Activated CD4-positive, alpha-beta memory T cell treated with anti-CD3 and anti-CD28 coated beads, Interleukin-2, amount 10 ng/mL, durations not matched to agents 7 days and 5 days (primary cell): ENCODE results near the gene HOXD8. TPM values are rescaled to one million over a fixed set of nuclear protein-coding genes. Genes with fewer than 3 reads are reported as not detected.

Experiments used
- CTCF ChIA-PET: fragments of 350-600 bp; sonication (Branson Sonifier 250); formaldehyde crosslinking; loops from one replicate; lab custom pipeline; 2021; ENCODE audit warnings: antibody characterized with exemption, inconsistent platforms; lab: Charles Lee
- POLR2A ChIA-PET: fragments of 350-600 bp; sonication (Branson Sonifier 250); formaldehyde crosslinking; loops from one replicate; lab custom pipeline; 2021; ENCODE audit warnings: antibody characterized with exemption; lab: Charles Lee
- DNase-seq: peaks from one replicate; pipeline ENCODE4 v3.0.0-alpha.2; 2020
- H3K27ac Mint-ChIP-seq: one replicate; pipeline ENCODE4 v1.8.0; 2021; ENCODE audit warnings: mild to moderate bottlenecking, mixed read lengths
- H3K27me3 Mint-ChIP-seq: one replicate; pipeline ENCODE4 v1.8.0; 2021; ENCODE audit warnings: mixed read lengths
- H3K36me3 Mint-ChIP-seq: one replicate; pipeline ENCODE4 v1.8.0; 2021; ENCODE audit warnings: low read depth, mixed read lengths
- H3K4me1 Mint-ChIP-seq: one replicate; pipeline ENCODE4 v1.8.0; 2021; ENCODE audit warnings: mixed read lengths
- H3K4me3 Mint-ChIP-seq: one replicate; pipeline ENCODE4 v1.8.0; 2021; ENCODE audit warnings: mild to moderate bottlenecking, mixed read lengths
- H3K9me3 Mint-ChIP-seq: one replicate; pipeline ENCODE4 v1.8.0; 2021; ENCODE audit warnings: mixed read lengths
- total RNA-seq, 2 experiments: library from RNA; stranded (reverse); gene quantifications; one replicate each; pipeline ENCODE4 v1.2.3, GENCODE V29; 2021

Gene HOXD8
- total RNA-seq, 2 experiments from 2014 or later: not detected

DNA sequence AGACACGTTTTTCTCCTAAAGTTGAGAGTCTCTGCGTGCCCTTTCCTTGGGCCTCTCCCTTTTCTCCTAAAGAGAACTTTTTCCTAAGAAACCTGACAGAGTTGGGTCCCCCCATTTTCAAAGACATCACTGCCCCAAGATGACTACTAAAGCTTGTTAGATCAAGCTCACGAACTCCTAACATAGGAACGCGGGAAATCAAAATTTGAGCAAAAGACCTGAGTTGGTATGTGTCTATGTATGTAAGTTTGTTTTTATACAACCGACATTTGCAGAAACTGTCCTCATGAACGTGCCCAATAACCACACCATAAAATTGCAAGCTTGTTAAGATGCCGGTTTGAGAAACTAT, 35.6 kb upstream of the HOXD8 start:
- Mint-ChIP-seq H3K9me3 (no peaks in the 10 kb centered on the region), H3K4me3 (no peak overlapping the region), H3K27ac (no peak overlapping the region)

GRCh38 chr2:176094349-176094748, 35.2 kb upstream of the HOXD8 start:
- H3K36me3 Mint-ChIP-seq: peaks cover 4% of the 10 kb centered on the region
- DNase-seq: no peak
- H3K4me1 Mint-ChIP-seq: peaks cover 22% of the 10 kb centered on the region
- no peaks in the 10 kb centered on the region for H3K9me3 Mint-ChIP-seq
- CTCF ChIA-PET: interaction anchor here (0.7 to 1.2 kb wide), 3 partner anchors 9 to 404 kb away, joined by 3 to 6 read pairs (median 4); no protein-coding TSS in a partner anchor
- peaks cover 92% of the 10 kb centered on the region for H3K27me3 Mint-ChIP-seq
- no peak overlapping the region for H3K4me3 Mint-ChIP-seq
- no peak overlapping the region for H3K27ac Mint-ChIP-seq
- POLR2A ChIA-PET: no interaction called here

More for the DNA sequence above, 35.6 kb upstream of the HOXD8 start:
- ChIA-PET CTCF (interaction anchor here (0.7 to 1.2 kb wide), 3 partner anchors 9 to 404 kb away, joined by 3 to 6 read pairs (median 4); no protein-coding TSS in a partner anchor), POLR2A (no interaction called here)
- peaks cover 4% of the 10 kb centered on the region for H3K36me3 Mint-ChIP-seq
- peaks cover 92% of the 10 kb centered on the region for H3K27me3 Mint-ChIP-seq
- H3K4me1 Mint-ChIP-seq: peaks cover 22% of the 10 kb centered on the region
- DNase-seq: no peak

GRCh38 chr2:176095421-176095820, 34.1 kb upstream of the HOXD8 start:
- ChIA-PET POLR2A (no interaction called here), CTCF (interaction anchor here (1.5 to 3.5 kb wide), 6 partner anchors 25 to 1052 kb away, joined by 3 to 76 read pairs (median 7); no protein-coding TSS in a partner anchor)
- no peak overlapping the region for H3K4me3 Mint-ChIP-seq
- DNase-seq: no peak
- H3K27ac Mint-ChIP-seq: no peak overlapping the region
- H3K36me3 Mint-ChIP-seq: peaks cover 4% of the 10 kb centered on the region
- H3K27me3 Mint-ChIP-seq: peaks cover 88% of the 10 kb centered on the region
- no peaks in the 10 kb centered on the region for H3K9me3 Mint-ChIP-seq
- H3K4me1 Mint-ChIP-seq: peaks cover 22% of the 10 kb centered on the region

DNA sequence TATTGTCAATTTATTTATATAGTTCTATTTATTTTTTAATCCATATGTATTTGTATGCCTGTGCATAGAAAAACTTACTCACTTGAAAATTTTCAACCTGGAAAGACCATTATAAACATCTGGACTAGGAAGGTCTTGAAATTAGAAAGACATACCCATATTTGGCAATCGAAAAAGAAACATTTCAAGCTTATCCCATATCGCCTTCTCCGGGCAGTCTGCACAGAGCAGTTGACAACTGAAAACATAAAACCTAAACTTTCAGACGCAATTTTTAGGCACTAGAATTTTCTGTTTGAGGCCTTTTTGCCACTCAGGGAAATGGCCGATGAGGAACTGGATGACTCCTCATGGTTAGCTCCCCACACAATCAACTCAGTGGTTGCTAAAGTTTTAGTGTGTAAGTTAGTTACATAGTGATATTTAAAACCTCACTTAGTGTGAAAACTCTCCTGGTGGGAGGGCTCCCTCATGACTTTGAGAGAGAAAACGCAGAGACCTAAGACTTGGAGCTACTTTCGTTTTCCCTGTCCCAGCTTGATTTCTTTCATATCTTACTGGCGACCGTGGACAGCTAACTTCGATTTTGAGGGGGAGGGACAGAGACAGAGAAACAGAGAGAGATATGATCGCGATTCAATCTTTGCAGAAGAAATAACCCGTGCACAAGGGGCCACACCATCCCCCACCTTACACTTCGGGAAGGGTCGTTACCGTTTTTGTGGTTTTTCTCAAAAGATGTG, 33.1 kb upstream of the HOXD8 start:
- POLR2A ChIA-PET: no interaction called here
- H3K9me3 Mint-ChIP-seq: no peaks in the 10 kb centered on the region
- H3K27me3 Mint-ChIP-seq: peaks cover 88% of the 10 kb centered on the region
- peaks cover 4% of the 10 kb centered on the region for H3K36me3 Mint-ChIP-seq
- H3K4me1 Mint-ChIP-seq: peaks cover 22% of the 10 kb centered on the region
- no peak for DNase-seq
- CTCF ChIA-PET: interaction anchor here (0.5 to 3.5 kb wide), 16 partner anchors 11 to 1051 kb away, joined by 3 to 76 read pairs (median 4); no protein-coding TSS in a partner anchor
- no peak overlapping the region for H3K27ac Mint-ChIP-seq
- peak overlapping the region; percentile 52 for H3K4me3 Mint-ChIP-seq

DNA sequence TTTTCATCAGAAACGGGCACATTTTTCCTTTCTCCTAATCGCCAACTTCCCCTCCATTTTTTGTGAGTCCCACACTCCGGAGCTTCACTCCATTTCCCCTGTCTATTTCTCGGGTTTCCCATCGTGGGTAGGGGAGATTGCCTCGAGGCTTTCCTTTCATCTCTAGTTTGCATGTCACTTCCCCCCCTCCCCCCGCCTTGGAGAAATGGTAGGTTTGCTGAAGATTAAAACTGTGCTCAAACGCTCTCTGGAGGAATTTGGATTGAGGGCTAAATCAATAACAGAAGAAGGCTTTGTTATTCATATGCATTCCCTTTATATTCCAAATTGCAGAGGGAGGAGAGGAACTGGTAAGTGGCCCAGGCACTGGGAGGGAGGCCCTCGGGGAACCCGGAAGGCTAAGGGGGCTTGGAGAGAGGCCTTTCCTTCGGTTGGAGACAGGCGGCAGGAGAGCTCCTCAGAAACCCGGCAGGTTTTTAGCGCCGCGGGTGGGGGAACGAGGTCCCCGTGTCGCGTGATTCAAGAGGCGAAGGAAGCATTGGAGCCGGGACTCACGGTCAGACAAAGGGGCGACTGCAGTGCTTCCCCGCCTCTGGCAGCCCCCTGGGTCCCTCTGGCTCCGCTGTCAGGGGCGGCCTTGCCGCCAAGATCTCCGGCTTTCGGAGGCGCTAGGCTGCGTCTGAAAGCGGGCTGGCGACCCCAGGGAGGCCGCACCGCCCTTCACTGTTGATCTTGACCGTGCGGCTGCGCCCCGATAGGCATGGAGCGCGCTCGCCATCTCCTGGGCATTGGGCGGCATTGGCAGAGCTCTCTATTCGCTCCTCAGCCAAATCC, 32.3 kb upstream of the HOXD8 start:
- Mint-ChIP-seq H3K9me3 (no peaks in the 10 kb centered on the region), H3K4me3 (peak overlapping the region; percentile 60)
- POLR2A ChIA-PET: no interaction called here

GRCh38 chr2:176097820-176098365, 31.6 kb upstream of the HOXD8 start:
- peaks cover 94% of the 10 kb centered on the region for H3K27me3 Mint-ChIP-seq
- CTCF ChIA-PET: interaction anchor here (0.9 to 3.5 kb wide), 8 partner anchors 16 to 894 kb away, joined by 3 to 76 read pairs (median 4); no protein-coding TSS in a partner anchor
- no peaks in the 10 kb centered on the region for H3K36me3 Mint-ChIP-seq
- no peak overlapping the region for H3K27ac Mint-ChIP-seq
- peak overlapping the region; percentile 60 for H3K4me3 Mint-ChIP-seq
- peaks cover 17% of the 10 kb centered on the region for H3K4me1 Mint-ChIP-seq
- DNase-seq: no peak
- POLR2A ChIA-PET: no interaction called here
- no peaks in the 10 kb centered on the region for H3K9me3 Mint-ChIP-seq

More for the DNA sequence above, 32.3 kb upstream of the HOXD8 start:
- H3K4me1 Mint-ChIP-seq: peaks cover 17% of the 10 kb centered on the region
- H3K27me3 Mint-ChIP-seq: peaks cover 88% of the 10 kb centered on the region
- no peaks in the 10 kb centered on the region for H3K36me3 Mint-ChIP-seq
- no peak overlapping the region for H3K27ac Mint-ChIP-seq
- DNase-seq: peak; percentile 64
- CTCF ChIA-PET: interaction anchor here (0.5 to 3.5 kb wide), 20 partner anchors 12 to 1651 kb away, joined by 3 to 76 read pairs (median 3); no protein-coding TSS in a partner anchor

- DNase-seq: no peak
- Mint-ChIP-seq H3K9me3 (no peaks in the 10 kb centered on the region), H3K36me3 (no peaks in the 10 kb centered on the region), H3K27me3 (peaks cover 94% of the 10 kb centered on the region), H3K27ac (no peak overlapping the region), H3K4me3 (no peak overlapping the region), H3K4me1 (peaks cover 17% of the 10 kb centered on the region)
- CTCF ChIA-PET: interaction anchor here (1.0 to 3.5 kb wide), 4 partner anchors 70 to 847 kb away, joined by 3 to 76 read pairs (median 6); no protein-coding TSS in a partner anchor
- POLR2A ChIA-PET: no interaction called here
Measured at GRCh38 chr2:176098366-176099158, 30.9 kb upstream of the HOXD8 start.

- ChIA-PET CTCF (interaction anchor here (3.5 kb wide), 1 partner anchor 410 kb away, joined by 76 read pairs; no protein-coding TSS in a partner anchor), POLR2A (no interaction called here)
- no peak for DNase-seq
- H3K27ac Mint-ChIP-seq: no peak overlapping the region
- H3K9me3 Mint-ChIP-seq: no peaks in the 10 kb centered on the region
- no peaks in the 10 kb centered on the region for H3K36me3 Mint-ChIP-seq
- no peak overlapping the region for H3K4me3 Mint-ChIP-seq
- peaks cover 17% of the 10 kb centered on the region for H3K4me1 Mint-ChIP-seq
- H3K27me3 Mint-ChIP-seq: peaks cover 94% of the 10 kb centered on the region
Measured at GRCh38 chr2:176099159-176099727, 30.3 kb upstream of the HOXD8 start.

GRCh38 chr2:176099728-176100546, 29.6 kb upstream of the HOXD8 start, which contains the start of gene HOXD12:
Gene HOXD12, plus strand, starts transcription at chr2:176099795. Its CDS starts 7 bp downstream, at chr2:176099802.
- Mint-ChIP-seq H3K27ac (no peak within 1 kb of the TSS), H3K36me3 (no peaks in the 10 kb centered on the region), H3K9me3 (no peaks in the 10 kb centered on the region), H3K27me3 (peaks cover 94% of the 10 kb centered on the region), H3K4me1 (peaks cover 17% of the 10 kb centered on the region), H3K4me3 (no peak within 1 kb of the TSS)
- CTCF ChIA-PET: no interaction called here
- no peak for DNase-seq
- POLR2A ChIA-PET: no interaction called here

DNA sequence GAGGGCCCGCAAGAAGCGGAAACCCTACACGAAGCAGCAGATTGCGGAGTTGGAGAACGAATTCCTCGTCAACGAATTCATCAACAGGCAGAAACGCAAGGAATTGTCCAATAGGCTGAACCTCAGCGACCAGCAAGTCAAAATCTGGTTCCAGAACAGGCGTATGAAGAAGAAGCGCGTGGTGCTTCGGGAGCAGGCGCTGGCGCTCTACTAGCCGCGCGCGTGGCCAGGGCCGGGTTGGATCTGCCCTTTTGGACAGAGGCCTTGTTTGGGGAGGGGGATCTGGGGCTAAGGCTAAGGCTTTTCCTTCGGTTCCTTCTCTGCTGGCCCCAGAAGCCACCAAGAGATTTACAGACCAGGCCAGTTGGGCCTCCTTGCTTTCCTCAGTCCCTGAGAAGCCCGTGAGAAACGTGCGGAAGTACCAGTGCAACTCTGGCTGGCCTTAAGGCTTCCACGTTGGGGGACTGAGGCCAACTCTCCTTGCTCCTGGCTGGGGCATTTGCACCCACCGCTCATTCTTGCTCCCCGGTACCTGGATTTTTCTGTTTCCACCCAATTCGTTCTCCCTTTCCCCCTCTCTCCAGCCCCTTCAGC, 28.9 kb upstream of the HOXD8 start:
- no peak overlapping the region for H3K4me3 Mint-ChIP-seq
- ChIA-PET CTCF (no interaction called here), POLR2A (no interaction called here)

More for the DNA sequence above, 28.9 kb upstream of the HOXD8 start:
- H3K4me1 Mint-ChIP-seq: peaks cover 17% of the 10 kb centered on the region
- DNase-seq: no peak
- no peak overlapping the region for H3K27ac Mint-ChIP-seq
- peaks cover 94% of the 10 kb centered on the region for H3K27me3 Mint-ChIP-seq
- H3K36me3 Mint-ChIP-seq: no peaks in the 10 kb centered on the region
- H3K9me3 Mint-ChIP-seq: no peaks in the 10 kb centered on the region
